ENCODE data around the gene SNAP25. TPM values are rescaled to one million over a fixed set of nuclear protein-coding genes. Genes with fewer than 3 reads are reported as not detected.

The SNAP25 gene
- total and polyA plus RNA-seq, 10 of the 15 experiments (the other 5 are each of a cell fraction or from before 2014, with no cell fraction given), result not detected

- no peak for TF ChIP-seq POLR2AphosphoS2 (IDR thresholded peaks at IDR 0.05; ENCODE audit: low read depth, low read length)
- no peak for TF ChIP-seq EZH2 (IDR thresholded peaks at IDR 0.05; ENCODE audit: borderline replicate concordance, control insufficient read depth, low read depth, low read length)
- TF ChIP-seq SRF (IDR thresholded peaks at IDR 0.05; ENCODE audit: low read depth in 2 of 2, low read length in 2 of 2), result no peak
- TF ChIP-seq MEF2B (IDR thresholded peaks at IDR 0.05; ENCODE audit: partially characterized antibody, poor library complexity, severe bottlenecking), result no peak
- no peak for TF ChIP-seq REST (IDR thresholded peaks at IDR 0.05; ENCODE audit: low read depth, low read length)
- TF ChIP-seq MXI1 (IDR thresholded peaks at IDR 0.05; ENCODE audit: low read depth, low read length), result no peak
These were observed 82.2 kb downstream of the SNAP25 start (continued) for GRCh38 chr20:10300582-10301446.

- FAIRE-seq (no peak), DNase-seq (ENCODE audit: low read depth, low spot score) (no peak), ATAC-seq (no peak)
- Histone ChIP-seq H3K9me3 (replicated peaks; ENCODE audit: control insufficient read depth, insufficient read depth, low read length) (no peaks in the 10 kb centered on the region), H3K4me1 (ENCODE audit: control insufficient read depth, insufficient read depth, low read length) (no peaks in the 10 kb centered on the region), H3K4me3 (no peak overlapping the region), H3K4me2 (ENCODE audit: control insufficient read depth, insufficient read depth) (no peak overlapping the region), H3K27ac (ENCODE audit: control insufficient read depth, insufficient read depth) (no peak overlapping the region), H2AFZ (ENCODE audit: control insufficient read depth, low read depth, low read length) (no peak overlapping the region), H3K36me3 (ENCODE audit: control insufficient read depth in 2 of 2, insufficient read depth in 2 of 2, low read length in 1 of 2) (no peaks in the 10 kb centered on the region), H3K9ac (ENCODE audit: control insufficient read depth, insufficient read depth, low read length) (no peak overlapping the region), H3K27me3 (replicated peaks in 1 of 2; ENCODE audit: control insufficient read depth in 2 of 2, insufficient read depth in 2 of 2, low read length in 1 of 2) (0 out of 4 replicates have a peak, but pooled peaks cover 0 to 1% of the 10 kb centered on the region in 2 experiments), H4K20me1 (ENCODE audit: control insufficient read depth, insufficient read depth) (no peaks in the 10 kb centered on the region), H3K79me2 (ENCODE audit: control insufficient read depth, insufficient read depth, low read length) (no peaks in the 10 kb centered on the region)
- POLR2A ChIA-PET, result no interaction called here
- RAD21 ChIA-PET (ENCODE audit: unreplicated experiment), result interaction anchor here (1.0 kb wide), 1 partner anchor 12 kb away, joined by 4 read pairs; no protein-coding TSS in a partner anchor
- BruUV-seq (replicated peaks), result no TSS peak
- WGBS (ENCODE audit: insufficient coverage, insufficient replicate concordance, low lambda C conversion rate, missing lambda C conversion rate), result 32% methylated on average over 3 of the region's 3 CpGs
- CTCF ChIA-PET, result interaction anchor here (2.1 kb wide), 1 partner anchor 78 kb away, joined by 7 read pairs; no protein-coding TSS in a partner anchor
- SMC1A ChIA-PET (ENCODE audit: uncharacterized antibody, unreplicated experiment), result interaction anchor here (1.4 to 1.6 kb wide), 2 partner anchors 13 to 44 kb away, joined by 4 to 6 read pairs; no protein-coding TSS in a partner anchor
- intact Hi-C loops (cut with micrococcal nuclease; ENCODE audit: unreplicated experiment), result no loop called here
- in situ Hi-C loops (cut with MboI), result no loop called here
- TF ChIP-seq ZZZ3 (IDR thresholded peaks at IDR 0.05; ENCODE audit: control insufficient read depth, insufficient read length, low read depth), result no peak
- no peak for TF ChIP-seq E2F8 (IDR thresholded peaks at IDR 0.05; ENCODE audit: low read depth, partially characterized antibody)
- no peak for TF ChIP-seq CEBPZ (IDR thresholded peaks at IDR 0.05; ENCODE audit: low read depth, low read length)
- no peak for TF ChIP-seq HDAC2 (IDR thresholded peaks at IDR 0.05)
- TF ChIP-seq PAX5 (IDR thresholded peaks at IDR 0.05; ENCODE audit: borderline replicate concordance, low read depth, low read length), result no peak
These were observed 85.2 kb downstream of the SNAP25 start for GRCh38 chr20:10303852-10304251.
